ENCODE results near the gene FGF14.

- no peak for TF ChIP-seq EZH2 (IDR thresholded peaks at IDR 0.05; ENCODE audit: low read length)
- no peak for TF ChIP-seq CTCF (optimal IDR thresholded peaks at IDR 0.05 in 1 of 3, IDR thresholded peaks at IDR 0.05 in 1 of 3, conservative IDR thresholded peaks at IDR 0.05 in 1 of 3; ENCODE audit: extremely low read depth in 1 of 3, insufficient read depth in 2 of 3, low read length in 3 of 3)
Measured at GRCh38 chr13:101829484-101829883, 572.4 kb downstream of the FGF14 start.

All from keratinocyte (primary cell).